Measurements from ENCODE around the gene CENPX.

CENPX gene

GRCh38 chr17:82037092-82037888, 14.6 kb upstream of the CENPX start, which contains the start of gene DCXR:
DCXR (minus strand) TSS chr17:82037697; CDS start chr17:82037682, 15 bp downstream.
- Histone ChIP-seq H3K9ac (ENCODE audit: low read depth, low read length) (peak within 1 kb of the TSS; percentile 61; the same call in 1 of the 2 replicates), H3K27me3 (ENCODE audit: control insufficient read depth, insufficient read depth, low read length) (no peaks in the 10 kb centered on the region), H3K4me3 (ENCODE audit: low read depth, low read length) (peak within 1 kb of the TSS; percentile 68), H3K36me3 (ENCODE audit: control insufficient read depth, insufficient read depth, low read length) (peaks cover 9% of the 10 kb centered on the region), H3K9me3 (ENCODE audit: control insufficient read depth, insufficient read depth, low read length) (no peaks in the 10 kb centered on the region), H3K27ac (ENCODE audit: low read depth, low read length) (peak within 1 kb of the TSS; percentile 86), H3K4me1 (ENCODE audit: control insufficient read depth, insufficient read depth, low read length) (peaks cover 18% of the 10 kb centered on the region; the same call in 1 of the 2 replicates)

GRCh38 chr17:82036634-82037091, 14.0 kb upstream of the CENPX start:
- Histone ChIP-seq H3K27me3 (ENCODE audit: control insufficient read depth, insufficient read depth, low read length) (no peaks in the 10 kb centered on the region), H3K4me3 (ENCODE audit: low read depth, low read length) (peak overlapping the region; percentile 68), H3K9me3 (ENCODE audit: control insufficient read depth, insufficient read depth, low read length) (no peaks in the 10 kb centered on the region), H3K9ac (ENCODE audit: low read depth, low read length) (peak overlapping the region; percentile 61; the same call in 1 of the 2 replicates), H3K36me3 (ENCODE audit: control insufficient read depth, insufficient read depth, low read length) (peaks cover 9% of the 10 kb centered on the region), H3K4me1 (ENCODE audit: control insufficient read depth, insufficient read depth, low read length) (peaks cover 18% of the 10 kb centered on the region; the same call in 1 of the 2 replicates), H3K27ac (ENCODE audit: low read depth, low read length) (peak overlapping the region; percentile 86)

GRCh38 chr17:82035956-82036633, 13.4 kb upstream of the CENPX start:
- H3K9ac ChIP-seq (ENCODE audit: low read depth, low read length) = no peak overlapping the region

GRCh38 chr17:82035488-82035887, 12.8 kb upstream of the CENPX start:
- peaks cover 10% of the 10 kb centered on the region; the same call in 1 of the 2 replicates for H3K4me1 ChIP-seq (ENCODE audit: control insufficient read depth, insufficient read depth, low read length)
- no peaks in the 10 kb centered on the region for H3K27me3 ChIP-seq (ENCODE audit: control insufficient read depth, insufficient read depth, low read length)
- no peaks in the 10 kb centered on the region for H3K9me3 ChIP-seq (ENCODE audit: control insufficient read depth, insufficient read depth, low read length)
- H3K4me3 ChIP-seq (ENCODE audit: low read depth, low read length) = no peak overlapping the region
- H3K36me3 ChIP-seq (ENCODE audit: control insufficient read depth, insufficient read depth, low read length) = peaks cover 9% of the 10 kb centered on the region
- no peak overlapping the region for H3K9ac ChIP-seq (ENCODE audit: low read depth, low read length)
- H3K27ac ChIP-seq (ENCODE audit: low read depth, low read length) = no peak overlapping the region

More at GRCh38 chr17:82035956-82036633, 13.4 kb upstream of the CENPX start:
- no peaks in the 10 kb centered on the region for H3K27me3 ChIP-seq (ENCODE audit: control insufficient read depth, insufficient read depth, low read length)
- no peak overlapping the region for H3K27ac ChIP-seq (ENCODE audit: low read depth, low read length)
- no peaks in the 10 kb centered on the region for H3K9me3 ChIP-seq (ENCODE audit: control insufficient read depth, insufficient read depth, low read length)
- peaks cover 13% of the 10 kb centered on the region; the same call in 1 of the 2 replicates for H3K4me1 ChIP-seq (ENCODE audit: control insufficient read depth, insufficient read depth, low read length)
- H3K36me3 ChIP-seq (ENCODE audit: control insufficient read depth, insufficient read depth, low read length) = peaks cover 9% of the 10 kb centered on the region
- peak overlapping the region; percentile 68 for H3K4me3 ChIP-seq (ENCODE audit: low read depth, low read length)

GRCh38 chr17:82034371-82035011, 11.8 kb upstream of the CENPX start:
- no peaks in the 10 kb centered on the region for H3K9me3 ChIP-seq (ENCODE audit: control insufficient read depth, insufficient read depth, low read length)
- H3K4me1 ChIP-seq (ENCODE audit: control insufficient read depth, insufficient read depth, low read length) = peaks cover 10% of the 10 kb centered on the region; the same call in 1 of the 2 replicates
- H3K4me3 ChIP-seq (ENCODE audit: low read depth, low read length) = no peak overlapping the region
- no peak overlapping the region for H3K27ac ChIP-seq (ENCODE audit: low read depth, low read length)
- H3K9ac ChIP-seq (ENCODE audit: low read depth, low read length) = no peak overlapping the region
- no peaks in the 10 kb centered on the region for H3K27me3 ChIP-seq (ENCODE audit: control insufficient read depth, insufficient read depth, low read length)
- H3K36me3 ChIP-seq (ENCODE audit: control insufficient read depth, insufficient read depth, low read length) = peaks cover 9% of the 10 kb centered on the region

- H3K4me3 ChIP-seq (ENCODE audit: low read depth, low read length) = no peak overlapping the region
- H3K9me3 ChIP-seq (ENCODE audit: control insufficient read depth, insufficient read depth, low read length) = no peaks in the 10 kb centered on the region
- H3K4me1 ChIP-seq (ENCODE audit: control insufficient read depth, insufficient read depth, low read length) = peaks cover 10% of the 10 kb centered on the region; the same call in 1 of the 2 replicates
- peaks cover 19% of the 10 kb centered on the region for H3K36me3 ChIP-seq (ENCODE audit: control insufficient read depth, insufficient read depth, low read length)
- no peak overlapping the region for H3K27ac ChIP-seq (ENCODE audit: low read depth, low read length)
- H3K9ac ChIP-seq (ENCODE audit: low read depth, low read length) = no peak overlapping the region
- no peaks in the 10 kb centered on the region for H3K27me3 ChIP-seq (ENCODE audit: control insufficient read depth, insufficient read depth, low read length)
Measured at GRCh38 chr17:82033359-82034085, 10.8 kb upstream of the CENPX start.

- Histone ChIP-seq H3K27ac (ENCODE audit: low read depth, low read length) (no peak overlapping the region), H3K4me1 (ENCODE audit: control insufficient read depth, insufficient read depth, low read length) (peaks cover 7% of the 10 kb centered on the region; the same call in 1 of the 2 replicates), H3K4me3 (ENCODE audit: low read depth, low read length) (peak overlapping the region; percentile 74), H3K36me3 (ENCODE audit: control insufficient read depth, insufficient read depth, low read length) (peaks cover 33% of the 10 kb centered on the region), H3K9me3 (ENCODE audit: control insufficient read depth, insufficient read depth, low read length) (no peaks in the 10 kb centered on the region), H3K9ac (ENCODE audit: low read depth, low read length) (peak overlapping the region; percentile 30), H3K27me3 (ENCODE audit: control insufficient read depth, insufficient read depth, low read length) (no peaks in the 10 kb centered on the region)
Measured at GRCh38 chr17:82031885-82032627, 9.4 kb upstream of the CENPX start.

- H3K36me3 ChIP-seq (ENCODE audit: control insufficient read depth, insufficient read depth, low read length) = peaks cover 38% of the 10 kb centered on the region
Measured at GRCh38 chr17:82031303-82031884, 8.7 kb upstream of the CENPX start, which contains the start of gene RAC3. RAC3 (plus strand) TSS chr17:82031678; CDS start chr17:82031762, 84 bp downstream.

GRCh38 chr17:82030470-82031302, 8.0 kb upstream of the CENPX start:
- Histone ChIP-seq H3K9me3 (ENCODE audit: control insufficient read depth, insufficient read depth, low read length) (no peaks in the 10 kb centered on the region), H3K9ac (ENCODE audit: low read depth, low read length) (no peak overlapping the region), H3K4me3 (ENCODE audit: low read depth, low read length) (peak overlapping the region; percentile 66), H3K36me3 (ENCODE audit: control insufficient read depth, insufficient read depth, low read length) (peaks cover 36% of the 10 kb centered on the region), H3K27me3 (ENCODE audit: control insufficient read depth, insufficient read depth, low read length) (no peaks in the 10 kb centered on the region), H3K4me1 (ENCODE audit: control insufficient read depth, insufficient read depth, low read length) (peaks cover 7% of the 10 kb centered on the region; the same call in 1 of the 2 replicates), H3K27ac (ENCODE audit: low read depth, low read length) (no peak overlapping the region)

More at GRCh38 chr17:82031303-82031884, 8.7 kb upstream of the CENPX start, which contains the start of gene RAC3:
- Histone ChIP-seq H3K4me1 (ENCODE audit: control insufficient read depth, insufficient read depth, low read length) (peaks cover 7% of the 10 kb centered on the region; the same call in 1 of the 2 replicates), H3K27ac (ENCODE audit: low read depth, low read length) (no peak within 1 kb of the TSS), H3K9me3 (ENCODE audit: control insufficient read depth, insufficient read depth, low read length) (no peaks in the 10 kb centered on the region), H3K4me3 (ENCODE audit: low read depth, low read length) (peak within 1 kb of the TSS; percentile 74), H3K9ac (ENCODE audit: low read depth, low read length) (peak within 1 kb of the TSS; percentile 30), H3K27me3 (ENCODE audit: control insufficient read depth, insufficient read depth, low read length) (no peaks in the 10 kb centered on the region)
